GM23338 (cell line): ENCODE results near the gene ALOX15B. TPM values are rescaled to one million over a fixed set of nuclear protein-coding genes. Genes with fewer than 3 reads are reported as not detected.

Experiments
- CTCF ChIP-seq, 2 experiments: fragments of 200-600 bp in 1 of 2; sonication (generic) in 1 of 2; conservative IDR thresholded peaks; 2 replicates each; pipeline versions ENCODE4 v1.5.1 to v1.6.1; 2016 to 2017; ENCODE audit warnings: antibody characterized with exemption in 2 of 2, low read depth in 2 of 2, mild to moderate bottlenecking in 2 of 2, moderate library complexity in 1 of 2
- POLR2AphosphoS5 ChIP-seq: IDR thresholded peaks from 2 replicates; pipeline ENCODE4 v1.6.1; 2016; ENCODE audit warnings: antibody characterized with exemption, low read depth
- REST ChIP-seq: IDR thresholded peaks from one replicate; pipeline ENCODE4 v1.6.1; 2018; ENCODE audit warnings: antibody characterized with exemption; ENCODE audit not compliant: unreplicated experiment
- STAT1 ChIP-seq: IDR thresholded peaks from one replicate; pipeline ENCODE4 v1.6.1; 2016; ENCODE audit warnings: antibody characterized with exemption; ENCODE audit not compliant: unreplicated experiment
- ZNF462 ChIP-seq: fragments of 250-450 bp; sonication (Bioruptor Pico); IDR thresholded peaks from 2 replicates; pipeline ENCODE4 v1.5.0; 2020; ENCODE audit warnings: mild to moderate bottlenecking, moderate library complexity
- polyA plus RNA-seq: library from polyadenylated mRNA; unstranded; fragments of >200 nt; fragmentation: Nextera tagmentation; extraction: Ambion mirVana; gene quantifications from 2 replicates; pipeline ENCODE4 v1.2.1, GENCODE V29; 2016
- total RNA-seq: library from RNA; depleted of rRNA; stranded (reverse); fragments of >200 nt; shearing (Covaris generic); gene quantifications from 2 replicates; pipeline ENCODE4 v1.2.3, GENCODE V29; 2014

The ALOX15B gene
- total and polyA plus RNA-seq, 2 experiments from 2014 or later = 0.42 to 0.45 TPM

- no peak for TF ChIP-seq ZNF462 (CRISPR knock-in tag)
- TF ChIP-seq STAT1 = no peak
- TF ChIP-seq POLR2AphosphoS5 = no peak
- TF ChIP-seq CTCF (conservative IDR thresholded peaks at IDR 0.05; ENCODE audit: low read depth in 2 of 2) = no peak
- TF ChIP-seq REST = no peak
These were observed 20.3 kb downstream of the ALOX15B start (continued) for GRCh38 chr17:8059131-8059530.
